Measurements from ENCODE around the gene SPATA45.

- TF ChIP-seq, protein P1, sequence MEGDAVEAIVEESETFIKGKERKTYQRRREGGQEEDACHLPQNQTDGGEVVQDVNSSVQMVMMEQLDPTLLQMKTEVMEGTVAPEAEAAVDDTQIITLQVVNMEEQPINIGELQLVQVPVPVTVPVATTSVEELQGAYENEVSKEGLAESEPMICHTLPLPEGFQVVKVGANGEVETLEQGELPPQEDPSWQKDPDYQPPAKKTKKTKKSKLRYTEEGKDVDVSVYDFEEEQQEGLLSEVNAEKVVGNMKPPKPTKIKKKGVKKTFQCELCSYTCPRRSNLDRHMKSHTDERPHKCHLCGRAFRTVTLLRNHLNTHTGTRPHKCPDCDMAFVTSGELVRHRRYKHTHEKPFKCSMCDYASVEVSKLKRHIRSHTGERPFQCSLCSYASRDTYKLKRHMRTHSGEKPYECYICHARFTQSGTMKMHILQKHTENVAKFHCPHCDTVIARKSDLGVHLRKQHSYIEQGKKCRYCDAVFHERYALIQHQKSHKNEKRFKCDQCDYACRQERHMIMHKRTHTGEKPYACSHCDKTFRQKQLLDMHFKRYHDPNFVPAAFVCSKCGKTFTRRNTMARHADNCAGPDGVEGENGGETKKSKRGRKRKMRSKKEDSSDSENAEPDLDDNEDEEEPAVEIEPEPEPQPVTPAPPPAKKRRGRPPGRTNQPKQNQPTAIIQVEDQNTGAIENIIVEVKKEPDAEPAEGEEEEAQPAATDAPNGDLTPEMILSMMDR (conservative IDR thresholded peaks at IDR 0.05; ENCODE audit: low read depth, low read length), result no peak
- TF ChIP-seq EZH2 (IDR thresholded peaks at IDR 0.05; ENCODE audit: borderline replicate concordance, low read depth, low read length, poor library complexity, severe bottlenecking), result no peak
Observed at GRCh38 chr1:212879947-212880690, 32.7 kb upstream of the SPATA45 start.

All from A673 (cell line).